H1 (cell line): ENCODE results near the gene MYOC. TPM values are rescaled to one million over a fixed set of nuclear protein-coding genes. Genes with fewer than 3 reads are reported as not detected.

Experiments
- CTCF ChIA-PET: fragments of 300-600 bp; sonication (Branson Sonifier 250); formaldehyde crosslinking; loops from one replicate; lab custom pipeline; 2021; ENCODE audit not compliant: partially characterized antibody; lab: Charles Lee
- POLR2A ChIA-PET: fragments of 300-600 bp; sonication (Branson Sonifier 250); formaldehyde crosslinking; loops from one replicate; lab custom pipeline; 2021; ENCODE audit warnings: inconsistent platforms; ENCODE audit not compliant: partially characterized antibody; lab: Charles Lee
- DNase-seq, 2 experiments: peaks; one replicate each; pipeline versions ENCODE4 v3.0.0 to v3.0.0-alpha.2; 2010 to 2022; ENCODE audit warnings: low spot score in 2 of 2, low read depth in 1 of 2, mixed read lengths in 1 of 2
- FAIRE-seq: peaks from 2 replicates; lab custom pipeline; 2011; peaks lifted over from hg19 to GRCh38; lab: Jason Lieb, UNC
- H2AFZ ChIP-seq: 2 replicates; pipeline ENCODE4 v1.8.1; 2012; ENCODE audit warnings: low read length, inconsistent platforms
- H2AK5ac ChIP-seq: 2 replicates; pipeline ENCODE4 v1.6.1; 2013; ENCODE audit warnings: low read depth, low read length
- H2BK120ac ChIP-seq: replicated peaks from 2 replicates; pipeline ENCODE3; 2013; ENCODE audit warnings: low read depth, low read length, inconsistent platforms
- H2BK12ac ChIP-seq: 2 replicates; pipeline ENCODE4 v1.6.1; 2013; ENCODE audit warnings: low read depth, low read length
- H2BK15ac ChIP-seq: 2 replicates; pipeline ENCODE4 v1.6.1; 2013; ENCODE audit warnings: low read length
- H2BK20ac ChIP-seq: 2 replicates; pipeline ENCODE4 v1.6.1; 2013; ENCODE audit warnings: low read length
- H2BK5ac ChIP-seq: 2 replicates; pipeline ENCODE4 v1.6.1; 2013; ENCODE audit warnings: low read depth, low read length
- H3K14ac ChIP-seq: 2 replicates; pipeline ENCODE4 v1.6.1; 2013; ENCODE audit warnings: inconsistent platforms; ENCODE audit not compliant: insufficient read length
- H3K18ac ChIP-seq: 2 replicates; pipeline ENCODE4 v1.6.1; 2013; ENCODE audit warnings: low read length; ENCODE audit errors: extremely low read depth
- H3K23ac ChIP-seq: 2 replicates; pipeline ENCODE4 v1.6.1; 2013; ENCODE audit warnings: inconsistent platforms; ENCODE audit not compliant: insufficient read length
- H3K23me2 ChIP-seq: 2 replicates; pipeline ENCODE4 v1.6.1; 2013; ENCODE audit warnings: low read depth, low read length
- H3K27ac ChIP-seq: 2 replicates; pipeline ENCODE4 v1.6.1; 2011; ENCODE audit warnings: low read depth, low read length, inconsistent platforms
- H3K27me3 ChIP-seq, 4 experiments: replicated peaks in 1 of 4; 1 replicate in 1 of 4; 2 replicates in 3 of 4; pipeline versions ENCODE4 v1.6.1 to v1.8.1; 2011 to 2013; ENCODE audit warnings: low read length in 3 of 4, mild to moderate bottlenecking in 3 of 4, inconsistent platforms in 2 of 4, mixed read lengths in 2 of 4, moderate library complexity in 1 of 4; ENCODE audit not compliant: control insufficient read depth in 3 of 4, insufficient read depth in 3 of 4; ENCODE audit errors: extremely low read depth in 1 of 4
- H3K36me3 ChIP-seq, 4 experiments: 2 replicates each; pipeline versions ENCODE4 v1.6.1 to v1.8.1; 2011 to 2013; ENCODE audit warnings: mild to moderate bottlenecking in 4 of 4, low read length in 3 of 4, moderate library complexity in 2 of 4, control low read depth in 1 of 4, inconsistent platforms in 1 of 4; ENCODE audit not compliant: insufficient read depth in 4 of 4, control insufficient read depth in 2 of 4
- H3K4ac ChIP-seq: replicated peaks from 2 replicates; pipeline ENCODE3; 2013; ENCODE audit warnings: low read length, low read depth, mixed read lengths, inconsistent platforms; ENCODE audit not compliant: insufficient read length
- H3K4me1 ChIP-seq, 4 experiments: replicated peaks in 1 of 4; 1 replicate in 1 of 4; 2 replicates in 3 of 4; pipeline versions ENCODE4 v1.6.1 to v1.8.1; 2011 to 2013; ENCODE audit warnings: low read length in 3 of 4, inconsistent platforms in 2 of 4, mixed read lengths in 1 of 4; ENCODE audit not compliant: insufficient read depth in 4 of 4, control insufficient read depth in 3 of 4
- H3K4me2 ChIP-seq, 2 experiments: 2 replicates each; pipeline versions ENCODE4 v1.6.1 to v1.8.1; 2011 to 2013; ENCODE audit warnings: low read depth in 2 of 2, low read length in 2 of 2, control low read depth in 1 of 2, inconsistent platforms in 1 of 2, mild to moderate bottlenecking in 1 of 2; ENCODE audit not compliant: insufficient read depth in 1 of 2
- H3K4me3 ChIP-seq, 4 experiments: fragments of 200-600, 300-600 bp in 1 of 4; sonication (generic), shearing (Covaris generic), sonication (Bioruptor Twin) in 1 of 4; 2 replicates each; pipeline versions ENCODE4 v1.5.1 to v1.8.1; 2011 to 2016; ENCODE audit warnings: low read length in 4 of 4, low read depth in 3 of 4, control low read depth in 2 of 4, inconsistent platforms in 2 of 4, mild to moderate bottlenecking in 2 of 4, mixed read lengths in 1 of 4, moderate library complexity in 1 of 4; ENCODE audit not compliant: insufficient read depth in 2 of 4; ENCODE audit errors: extremely low read depth in 1 of 4
- H3K56ac ChIP-seq: replicated peaks from 2 replicates; pipeline ENCODE3; 2013; ENCODE audit warnings: low read depth, mild to moderate bottlenecking, mixed read lengths, low read length, inconsistent platforms; ENCODE audit not compliant: insufficient read length
- H3K79me1 ChIP-seq: 2 replicates; pipeline ENCODE4 v1.6.1; 2013; ENCODE audit warnings: low read depth, low read length, control low read depth
- H3K79me2 ChIP-seq, 2 experiments: 2 replicates each; pipeline versions ENCODE4 v1.6.1 to v1.8.1; 2012 to 2013; ENCODE audit warnings: low read length in 2 of 2, mild to moderate bottlenecking in 2 of 2, inconsistent platforms in 1 of 2; ENCODE audit not compliant: insufficient read depth in 2 of 2, control insufficient read depth in 1 of 2
- H3K9ac ChIP-seq, 4 experiments: replicated peaks in 1 of 4; 1 replicate in 1 of 4; 2 replicates in 3 of 4; pipeline versions ENCODE4 v1.6.1 to v1.8.1; 2011 to 2013; ENCODE audit warnings: low read depth in 3 of 4, low read length in 3 of 4, control low read depth in 2 of 4, mild to moderate bottlenecking in 2 of 4, moderate library complexity in 2 of 4, inconsistent platforms in 1 of 4; ENCODE audit errors: extremely low read depth in 1 of 4
- H3K9me3 ChIP-seq, 2 experiments: 2 replicates each; pipeline versions ENCODE4 v1.6.1 to v1.8.1; 2012 to 2013; ENCODE audit warnings: mild to moderate bottlenecking in 2 of 2, moderate library complexity in 2 of 2, control low read depth in 1 of 2, inconsistent platforms in 1 of 2, low read depth in 1 of 2, low read length in 1 of 2, mixed read lengths in 1 of 2; ENCODE audit not compliant: insufficient read depth in 2 of 2
- H4K20me1 ChIP-seq, 2 experiments: replicated peaks in 1 of 2; 2 replicates each; pipeline versions ENCODE3 to v1.8.1; 2011 to 2013; ENCODE audit warnings: inconsistent platforms in 2 of 2, low read length in 2 of 2, mild to moderate bottlenecking in 1 of 2; ENCODE audit not compliant: insufficient read depth in 2 of 2, control insufficient read depth in 1 of 2
- H4K5ac ChIP-seq: 2 replicates; pipeline ENCODE4 v1.6.1; 2013; ENCODE audit warnings: low read length, low read depth, mixed read lengths, inconsistent platforms; ENCODE audit not compliant: insufficient read length
- H4K8ac ChIP-seq: 2 replicates; pipeline ENCODE4 v1.8.0; 2013; ENCODE audit warnings: mild to moderate bottlenecking, moderate library complexity, low read length, inconsistent platforms; ENCODE audit not compliant: insufficient read depth; ENCODE audit errors: extremely low read depth
- H4K91ac ChIP-seq: replicated peaks from 2 replicates; pipeline ENCODE3; 2013; ENCODE audit warnings: low read length, mixed read lengths, inconsistent platforms; ENCODE audit not compliant: insufficient read length
- MAFK ChIP-seq: IDR thresholded peaks from 2 replicates; pipeline ENCODE4 v1.6.1; 2012; ENCODE audit warnings: low read depth, mild to moderate bottlenecking, improper control_type of control experiment, low read length
- PHF8 ChIP-seq: fragments of 200-600 bp; sonication (generic); conservative IDR thresholded peaks from 2 replicates; pipeline ENCODE4 v1.7.1; 2012; ENCODE audit warnings: low read depth, mild to moderate bottlenecking, inconsistent platforms, low read length, moderate library complexity
- POU5F1 ChIP-seq: IDR thresholded peaks from 2 replicates; pipeline ENCODE4 v1.6.1; 2011; ENCODE audit warnings: low read depth, mild to moderate bottlenecking, low read length, moderate library complexity
- WGBS, 2 experiments: shearing (Covaris generic) in 1 of 2; methylation state at CpG; one replicate each; pipeline versions ENCODE4 v1.1.6 to v1.1.7; 2013 to 2015; ENCODE audit warnings: low lambda C conversion rate in 2 of 2, mixed read lengths in 2 of 2, inconsistent platforms in 1 of 2, low coverage in 1 of 2, missing lambda C conversion rate in 1 of 2; ENCODE audit not compliant: insufficient replicate concordance in 2 of 2, insufficient coverage in 1 of 2, insufficient read length in 1 of 2; ENCODE audit errors: extremely low coverage in 1 of 2, missing lambda C conversion rate in 1 of 2; 5-methylcytosine and 5-hydroxymethylcytosine counted together
- polyA plus RNA-seq, 7 experiments: library from polyadenylated mRNA; depleted of rRNA in 3 of 7; stranded (reverse) in 5 of 7; unstranded in 2 of 7; fragments of >200 nt in 5 of 7; fragments of 200-250 nt in 2 of 7; gene quantifications; 1 replicate in 5 of 7; 2 replicates in 1 of 7; 4 replicates in 1 of 7; pipeline versions ENCODE4 v1.2.1 to v1.2.3, GENCODE V29; 2011 to 2013; ENCODE audit warnings: missing spikeins in 2 of 7, mixed read lengths in 2 of 7
- total RNA-seq: library from RNA; stranded (reverse); fragmentation: NEBNext Ultra II Directional; extraction: Animal tissue kit (Norgen Biotek cat#: 25700); gene quantifications from 2 replicates; pipeline ENCODE4 v1.2.1, GENCODE V29; 2021

Gene MYOC
- total and polyA plus RNA-seq, 2 of the 8 experiments (the other 6 are each of a cell fraction or from before 2014, with no cell fraction given) = not detected

- Histone ChIP-seq H3K4me3 (no peak overlapping the region), H3K23ac (no peak overlapping the region), H3K14ac (no peak overlapping the region), H4K8ac (no peak overlapping the region), H2AK5ac (no peak overlapping the region), H2BK5ac (no peak overlapping the region), H3K4me2 (no peak overlapping the region), H3K9me3 (no peaks in the 10 kb centered on the region), H3K56ac (no peak overlapping the region), H2BK20ac (no peak overlapping the region), H3K79me1 (no peaks in the 10 kb centered on the region), H2BK120ac (no peak overlapping the region), H2AFZ (peak overlapping the region; percentile 28; the same call in 1 of the 2 replicates), H2BK12ac (no peak overlapping the region), H4K91ac (no peak overlapping the region), H3K27ac (no peak overlapping the region), H4K20me1 (no peaks in the 10 kb centered on the region), H3K36me3 (no peaks in the 10 kb centered on the region), H2BK15ac (no peak overlapping the region), H3K9ac (no peak overlapping the region), H3K27me3 (no peaks in the 10 kb centered on the region), H3K18ac (no peak overlapping the region), H3K4me1 (peaks cover 0 to 5% (median 0%) of the 10 kb centered on the region in 4 experiments; a peak in 1 of 7 replicates), H3K23me2 (no peaks in the 10 kb centered on the region), H4K5ac (no peak overlapping the region), H3K4ac (no peak overlapping the region), H3K79me2 (no peaks in the 10 kb centered on the region)
- TF ChIP-seq MAFK (no peak), POU5F1 (no peak), PHF8 (no peak)
- 86% methylated on average over 8 of the region's 8 CpGs; no CpG with 5 or more reads in 1 of the 2 experiments for WGBS, 2 experiments
- POLR2A ChIA-PET = interaction anchor here (1.4 to 1.9 kb wide), 3 partner anchors 10 to 169 kb away, joined by 4 to 7 read pairs (median 4); partner anchors contain the start of genes PRRC2C and VAMP4
- DNase-seq (no peak), FAIRE-seq (no peak)
- CTCF ChIA-PET = interaction anchor here (0.6 to 9.7 kb wide), 20 partner anchors 11 to 1701 kb away, joined by 3 to 143 read pairs (median 4); partner anchors contain the start of genes METTL13 and VAMP4
These were observed 1.9 kb upstream of the MYOC start for GRCh38 chr1:171654201-171654941.
